GM21825 (cell line): Measurements from ENCODE around the gene FGG.
"Not testable (repeated sequence)": the region's sequence is repeated elsewhere in the genome, so short reads cannot be mapped to it uniquely, and the experiment has no call there.

Source experiments
- ATAC-seq: cut with Tn5 transposase; IDR thresholded peaks from one replicate; pipeline ENCODE4 v1.9.1; 2021; ENCODE audit warnings: mild to moderate bottlenecking, moderate library complexity; ENCODE audit not compliant: unreplicated experiment

FGG gene

GRCh38 chr4:154614306-154614705, 1.9 kb upstream of the FGG start:
- no peak for ATAC-seq

DNA sequence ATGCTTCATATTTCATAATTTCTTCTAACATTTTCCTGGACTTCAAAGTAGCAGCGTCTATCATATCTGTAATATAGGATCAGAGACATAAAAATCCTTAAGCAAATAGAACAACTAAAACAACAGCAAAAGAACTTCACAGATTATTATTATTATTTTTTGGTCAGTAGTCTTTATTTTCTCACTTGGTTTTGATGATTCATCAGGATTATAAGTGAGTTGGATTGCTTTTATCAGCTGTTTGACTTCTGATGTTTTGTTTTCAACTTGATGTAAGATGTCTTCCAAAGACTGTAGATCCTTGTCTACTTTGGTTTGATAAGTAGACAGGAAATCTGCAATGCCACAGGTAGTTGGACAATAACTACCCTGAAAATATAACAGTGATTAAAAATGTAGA, 623 bp downstream of the FGG start:
- no peak for ATAC-seq

GRCh38 chr4:154610582-154610981, 1.9 kb downstream of the FGG start:
- no peak for ATAC-seq

DNA sequence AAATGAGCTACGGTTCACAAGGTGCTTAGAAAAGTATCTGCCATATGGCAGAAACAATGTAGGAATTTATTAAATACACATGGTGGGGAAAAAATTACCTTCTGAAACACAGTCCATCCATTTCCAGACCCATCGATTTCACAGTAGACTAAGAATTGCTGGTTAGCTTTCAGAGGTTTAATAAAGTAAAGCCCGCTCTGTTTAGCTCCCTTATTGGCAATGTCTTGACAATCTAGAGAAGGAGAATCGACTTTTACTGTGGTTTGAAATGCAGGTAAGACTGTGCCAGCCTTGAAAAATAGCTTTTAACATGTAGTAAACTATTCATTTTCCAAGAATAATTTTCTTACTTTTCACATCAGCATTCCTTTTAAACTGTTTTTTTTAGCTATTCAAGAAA, 2.9 kb downstream of the FGG start:
- no peak for ATAC-seq

GRCh38 chr4:154608361-154609252, 3.8 kb downstream of the FGG start:
- no peak for ATAC-seq

- no peak for ATAC-seq
Observed at GRCh38 chr4:154606728-154607723, 5.4 kb downstream of the FGG start.

GRCh38 chr4:154604696-154605200, 7.7 kb downstream of the FGG start:
- no peak for ATAC-seq

DNA sequence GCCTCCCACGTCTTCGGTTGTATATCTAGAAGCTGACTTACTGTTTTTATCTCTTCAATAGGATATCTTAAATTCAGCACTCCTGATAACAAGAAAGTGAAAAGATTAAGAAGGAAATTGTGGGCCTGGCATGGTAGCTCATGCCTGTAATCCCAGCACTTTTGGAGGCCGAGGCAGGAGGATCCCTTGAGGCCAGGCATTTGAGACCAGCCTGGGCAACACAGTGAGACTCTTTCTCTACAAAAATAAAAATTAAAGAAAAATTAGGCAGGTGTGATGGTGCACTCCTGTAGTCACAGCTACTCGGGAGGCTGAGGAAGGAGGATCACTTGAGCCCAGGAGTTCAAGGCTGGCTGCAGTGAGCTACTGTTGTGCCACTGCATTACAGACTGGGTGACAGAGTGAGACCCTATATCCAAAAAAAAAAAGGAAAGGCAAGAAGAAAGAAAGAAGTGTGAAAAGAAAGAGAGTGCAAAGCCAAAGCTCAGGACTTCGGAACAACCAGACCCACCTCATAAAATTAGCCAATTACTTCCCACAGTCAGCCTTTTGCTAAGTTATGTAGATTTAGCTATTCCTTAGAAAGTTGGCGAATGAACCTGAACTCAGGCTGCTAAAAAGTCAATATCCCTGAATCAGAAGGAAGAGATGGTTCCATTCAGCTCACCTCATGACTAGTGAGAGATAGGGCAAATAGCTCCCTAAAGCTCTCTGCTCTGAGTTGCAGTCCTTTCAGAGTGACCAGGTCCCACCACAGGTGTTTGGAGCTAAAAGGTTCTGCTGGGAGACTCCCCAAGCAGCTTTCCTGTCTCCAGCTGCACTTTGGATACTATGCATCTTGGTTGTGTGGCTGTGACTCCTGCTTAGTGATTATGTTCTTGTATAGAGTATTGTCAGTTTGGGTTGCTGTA, 9.2 kb downstream of the FGG start:
- no peak for ATAC-seq

GRCh38 chr4:154602404-154603020, 9.9 kb downstream of the FGG start:
- ATAC-seq = no peak

GRCh38 chr4:154597798-154598774, 14.4 kb downstream of the FGG start:
- no peak for ATAC-seq

GRCh38 chr4:154597281-154597680, 15.2 kb downstream of the FGG start:
- ATAC-seq = not testable (repeated sequence)

GRCh38 chr4:154595807-154596206, 16.6 kb downstream of the FGG start:
- ATAC-seq = no peak

- ATAC-seq = not testable (repeated sequence)
Observed at GRCh38 chr4:154594343-154594742, 18.1 kb downstream of the FGG start.

DNA sequence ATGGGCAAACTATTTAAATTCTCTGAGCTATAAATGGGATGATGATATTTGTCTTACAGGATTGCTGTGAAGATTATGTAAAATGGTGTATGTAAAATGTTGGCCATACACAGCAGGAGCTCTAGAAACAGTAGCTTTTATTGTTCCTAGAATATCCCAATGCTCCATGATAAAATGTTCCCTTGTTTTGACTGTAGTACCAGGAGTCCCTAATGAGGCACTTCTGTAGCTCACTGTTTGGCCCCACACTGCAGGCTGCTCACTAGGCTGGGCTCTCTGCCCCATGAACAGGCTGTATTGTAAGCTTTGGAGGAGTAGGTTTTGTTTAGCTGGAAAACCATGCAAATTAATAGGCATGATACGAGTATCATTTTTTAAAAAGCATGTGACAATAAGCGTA, 18.6 kb downstream of the FGG start:
- ATAC-seq = no peak

GRCh38 chr4:154591890-154592289, 20.6 kb downstream of the FGG start:
- no peak for ATAC-seq

- ATAC-seq = no peak
Observed at GRCh38 chr4:154590329-154591006, 22.0 kb downstream of the FGG start, which contains the start of gene FGA. TSS of gene FGA (minus strand) at chr4:154590742. CDS start at chr4:154590687, 55 bp downstream.

- ATAC-seq = no peak
Observed at GRCh38 chr4:154589296-154590197, 22.9 kb downstream of the FGG start.
